Colon (tissue), 2 donors: Measurements from ENCODE around the gene TAP1.

Source experiments
- FAIRE-seq: peaks from 2 replicates; lab custom pipeline; 2012; peaks lifted over from hg19 to GRCh38; lab: Jason Lieb, UNC
- donor health status: control.
- donor health status: control.

The TAP1 gene

GRCh38 chr6:32860674-32861073, 7.2 kb upstream of the TAP1 start:
- no peak for FAIRE-seq

- no peak for FAIRE-seq
Observed at GRCh38 chr6:32858194-32858593, 4.7 kb upstream of the TAP1 start.

- FAIRE-seq: no peak
Observed at GRCh38 chr6:32857156-32857891, 3.8 kb upstream of the TAP1 start.

GRCh38 chr6:32855467-32856174, 2.1 kb upstream of the TAP1 start:
- FAIRE-seq: no peak

GRCh38 chr6:32854376-32855178, 1.1 kb upstream of the TAP1 start:
- no peak for FAIRE-seq

GRCh38 chr6:32852844-32853540, 512 bp downstream of the TAP1 start:
- FAIRE-seq: no peak

- FAIRE-seq: no peak
Observed at GRCh38 chr6:32852018-32852843, 1.3 kb downstream of the TAP1 start.

- FAIRE-seq: no peak
Observed at GRCh38 chr6:32851025-32851424, 2.5 kb downstream of the TAP1 start.

GRCh38 chr6:32849126-32849525, 4.4 kb downstream of the TAP1 start:
- no peak for FAIRE-seq

- FAIRE-seq: no peak
Observed at GRCh38 chr6:32847795-32848194, 5.7 kb downstream of the TAP1 start.

- FAIRE-seq: no peak
Observed at GRCh38 chr6:32847004-32847403, 6.5 kb downstream of the TAP1 start.

GRCh38 chr6:32845384-32845884, 8.1 kb downstream of the TAP1 start:
- no peak for FAIRE-seq

GRCh38 chr6:32844839-32845383, 8.6 kb downstream of the TAP1 start:
- FAIRE-seq: no peak

GRCh38 chr6:32843979-32844838, 9.3 kb downstream of the TAP1 start, which contains the start of gene PSMB8:
TSS of gene PSMB8 (minus strand) at chr6:32844047. CDS start at chr6:32843996, 51 bp downstream.
- FAIRE-seq: no peak

- FAIRE-seq: no peak
Observed at GRCh38 chr6:32843331-32843978, 10.0 kb downstream of the TAP1 start.

GRCh38 chr6:32842690-32843089, 10.8 kb downstream of the TAP1 start:
- FAIRE-seq: no peak

GRCh38 chr6:32842021-32842650, 11.4 kb downstream of the TAP1 start:
- FAIRE-seq: no peak

- no peak for FAIRE-seq
Observed at GRCh38 chr6:32840604-32841246, 12.8 kb downstream of the TAP1 start.
